SIG-M5 treated with dmso at 0.1 percent for 504 hours (cell line): ENCODE results near the gene TNFRSF21.
A peak's percentile ranks its signal among the peaks of the same experiment; 100 is the strongest.

ENCODE experiments used
- DNase-seq: peaks from one replicate; lab custom pipeline; 2025; ENCODE audit not compliant: unreplicated experiment; lab: John Stamatoyannopoulos, UW

TNFRSF21 gene

GRCh38 chr6:47254051-47254450, 55.7 kb downstream of the TNFRSF21 start:
- no peak for DNase-seq

GRCh38 chr6:47253136-47253535, 56.6 kb downstream of the TNFRSF21 start:
- no peak for DNase-seq

GRCh38 chr6:47252633-47253032, 57.1 kb downstream of the TNFRSF21 start:
- no peak for DNase-seq

GRCh38 chr6:47251396-47251795, 58.3 kb downstream of the TNFRSF21 start:
- no peak for DNase-seq

GRCh38 chr6:47250302-47250701, 59.4 kb downstream of the TNFRSF21 start:
- DNase-seq = no peak

- no peak for DNase-seq
Observed at GRCh38 chr6:47248446-47248845, 61.3 kb downstream of the TNFRSF21 start.

- DNase-seq = peak; percentile 29
Observed at GRCh38 chr6:47247227-47247797, 62.4 kb downstream of the TNFRSF21 start.

- no peak for DNase-seq
Observed at GRCh38 chr6:47246551-47246950, 63.2 kb downstream of the TNFRSF21 start.

- no peak for DNase-seq
Observed at GRCh38 chr6:47245745-47246371, 63.8 kb downstream of the TNFRSF21 start.

- DNase-seq = peak; percentile 94
Observed at GRCh38 chr6:47242483-47243386, 67.0 kb downstream of the TNFRSF21 start.

- DNase-seq = no peak
Observed at GRCh38 chr6:47241742-47242482, 67.8 kb downstream of the TNFRSF21 start.

- DNase-seq = no peak
Observed at GRCh38 chr6:47240277-47240890, 69.3 kb downstream of the TNFRSF21 start.

- DNase-seq = no peak
Observed at GRCh38 chr6:47239546-47239945, 70.2 kb downstream of the TNFRSF21 start.

- DNase-seq = no peak
Observed at GRCh38 chr6:47238456-47238995, 71.2 kb downstream of the TNFRSF21 start.

GRCh38 chr6:47237196-47237595, 72.5 kb downstream of the TNFRSF21 start:
- no peak for DNase-seq

- peak; percentile 25 for DNase-seq
Observed at GRCh38 chr6:47235964-47236760, 73.5 kb downstream of the TNFRSF21 start.

- no peak for DNase-seq
Observed at GRCh38 chr6:47235421-47235820, 74.3 kb downstream of the TNFRSF21 start.

GRCh38 chr6:47234266-47234933, 75.3 kb downstream of the TNFRSF21 start:
- DNase-seq = no peak

- no peak for DNase-seq
Observed at GRCh38 chr6:47231151-47231550, 78.6 kb downstream of the TNFRSF21 start.
